PFSK-1 (cell line): Measurements from ENCODE around the gene NCK2.

Experiments
- FOXP2 ChIP-seq: optimal IDR thresholded peaks from 2 replicates; pipeline ENCODE3; 2011; ENCODE audit warnings: borderline replicate concordance, control low read depth, inconsistent platforms; ENCODE audit not compliant: insufficient read depth; ENCODE audit errors: extremely low read length, extremely low read depth
- POLR2AphosphoS5 ChIP-seq: IDR thresholded peaks from 2 replicates; pipeline ENCODE4 v1.6.1; 2012; ENCODE audit warnings: low read depth, mild to moderate bottlenecking, control low read depth, low read length, moderate library complexity
- REST ChIP-seq, 2 experiments: IDR thresholded peaks; 2 replicates each; pipeline versions ENCODE4 v1.6.1 to v1.8.0; 2011 to 2012; ENCODE audit warnings: low read depth in 2 of 2, low read length in 2 of 2, control low read depth in 1 of 2, inconsistent platforms in 1 of 2, mild to moderate bottlenecking in 1 of 2, moderate library complexity in 1 of 2; ENCODE audit not compliant: insufficient read depth in 1 of 2
- SIN3A ChIP-seq: IDR thresholded peaks from 2 replicates; pipeline ENCODE4 v1.6.1; 2012; ENCODE audit warnings: mild to moderate bottlenecking, low read length, moderate library complexity, borderline replicate concordance; ENCODE audit not compliant: insufficient read depth
- TAF1 ChIP-seq: IDR thresholded peaks from 2 replicates; pipeline ENCODE4 v1.6.1; 2012; ENCODE audit warnings: low read length, control low read depth, borderline replicate concordance; ENCODE audit not compliant: insufficient read depth

- no peak for TF ChIP-seq FOXP2
- TF ChIP-seq POLR2AphosphoS5: no peak
- no peak for TF ChIP-seq TAF1
- TF ChIP-seq REST (IDR thresholded peaks at IDR 0.05; ENCODE audit: insufficient read depth in 1 of 2, low read depth in 2 of 2, low read length in 2 of 2): no peak
- TF ChIP-seq SIN3A: no peak
These were observed 31.6 kb upstream of the NCK2 start for GRCh38 chr2:105712981-105713596.
